Measurements from ENCODE around the gene MUS81. TPM values are rescaled to one million over a fixed set of nuclear protein-coding genes. Genes with fewer than 3 reads are reported as not detected.

The MUS81 gene
- total and polyA plus RNA-seq, 9 of the 15 experiments (the other 6 are each of a cell fraction or from before 2014, with no cell fraction given): 13.4 to 118 (median 53.7) TPM

DNA sequence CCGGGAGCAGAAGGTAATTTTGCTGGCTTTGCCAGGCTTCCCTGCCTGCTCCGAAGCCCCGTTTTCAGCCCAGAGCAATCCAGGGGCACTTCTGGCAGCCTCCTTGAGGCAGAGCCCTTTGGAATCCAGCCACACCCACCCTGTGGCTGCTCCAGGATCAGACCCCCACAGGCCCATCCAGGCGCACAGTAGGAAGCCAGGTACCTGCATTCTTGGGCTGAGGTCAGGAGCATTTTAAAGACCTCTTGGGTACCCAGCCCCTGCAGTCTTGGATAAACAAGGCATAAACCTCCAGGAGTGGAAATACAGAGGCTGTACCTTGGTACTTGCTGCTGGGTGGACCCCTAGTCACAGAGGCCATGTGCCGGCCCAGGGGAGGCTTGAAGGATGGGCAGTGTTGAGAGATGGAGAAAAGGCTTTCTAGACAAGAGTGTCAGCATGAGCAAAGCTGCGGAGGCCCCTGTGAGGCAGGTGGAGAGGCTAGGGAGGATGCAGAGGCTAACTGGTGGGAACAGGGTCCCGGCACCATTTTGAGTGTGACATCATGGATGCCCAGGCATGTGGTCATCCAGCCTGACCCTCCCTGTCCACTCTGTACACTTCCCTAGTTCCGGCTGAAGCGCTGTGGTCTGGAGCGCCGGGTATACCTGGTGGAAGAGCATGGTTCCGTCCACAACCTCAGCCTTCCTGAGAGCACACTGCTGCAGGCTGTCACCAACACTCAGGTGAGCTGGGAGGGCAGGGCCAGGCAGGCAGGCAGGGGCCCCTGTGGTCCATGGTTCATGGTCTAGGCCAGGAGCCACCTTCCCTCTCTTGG lies 3.9 kb downstream of the MUS81 start:
- Histone ChIP-seq H3K9me3 (replicated peaks; ENCODE audit: control insufficient read depth, insufficient read depth, low read depth, low read length) (no peaks in the 10 kb centered on the region), H2AFZ (ENCODE audit: low read depth, low read length) (no peak overlapping the region), H3K27me3 (ENCODE audit: control insufficient read depth in 2 of 2, insufficient read depth in 2 of 2, low read length in 2 of 2) (no peaks in the 10 kb centered on the region; a peak in 1 of 5 replicates), H3K27ac (ENCODE audit: extremely low read depth, low read depth, low read length) (no peak overlapping the region), H4K20me1 (replicated peaks; ENCODE audit: control insufficient read depth, insufficient read depth, low read length) (no peaks in the 10 kb centered on the region), H3K4me1 (replicated peaks in 1 of 2; ENCODE audit: control insufficient read depth in 2 of 2, insufficient read depth in 2 of 2, low read length in 2 of 2) (peaks cover 22 to 79% of the 10 kb centered on the region in 2 experiments), H3K9ac (ENCODE audit: insufficient read depth in 1 of 2, low read depth in 2 of 2, low read length in 2 of 2) (peak overlapping the region in 1 of 2 experiments; percentile 7; a peak in 1 of 4 replicates), H3K9me1 (ENCODE audit: control insufficient read depth, insufficient read depth, low read length) (no peaks in the 10 kb centered on the region), H3K4me3 (no peak overlapping the region), H3K36me3 (ENCODE audit: control insufficient read depth, insufficient read depth, low read length) (peaks cover 72% of the 10 kb centered on the region; the same call in 2 of the 3 replicates), H3K79me2 (ENCODE audit: control insufficient read depth, insufficient read depth, low read length) (peaks cover 26% of the 10 kb centered on the region), H3K4me2 (ENCODE audit: insufficient read depth, low read length) (no peak overlapping the region)
- DNase-seq (ENCODE audit: extremely low read depth in 1 of 4, low spot score in 3 of 4) (no peak), FAIRE-seq (no peak), ATAC-seq (no peak)
- no TSS peak for BruUV-seq (replicated peaks)
- ChIA-PET POLR2A (interaction anchor here (0.5 to 8.2 kb wide), 7 partner anchors 8 to 46 kb away, joined by 3 to 147 read pairs (median 4); partner anchors contain the start of genes CCDC85B, CTSW and FIBP), CTCF (ENCODE audit: low intra/inter-chr PET ratio) (no interaction called here)
- TF ChIP-seq IFI16 (CRISPR knock-in tag; IDR thresholded peaks at IDR 0.05): no peak
- no peak for TF ChIP-seq DDX20 (tag; IDR thresholded peaks at IDR 0.05; ENCODE audit: low read depth)
- 0 out of 2 replicates have a peak, but pooled peaks have one; percentile 60 for TF ChIP-seq ZKSCAN1 (IDR thresholded peaks at IDR 0.05; ENCODE audit: low read depth, low read length)
- TF ChIP-seq, protein P1, sequence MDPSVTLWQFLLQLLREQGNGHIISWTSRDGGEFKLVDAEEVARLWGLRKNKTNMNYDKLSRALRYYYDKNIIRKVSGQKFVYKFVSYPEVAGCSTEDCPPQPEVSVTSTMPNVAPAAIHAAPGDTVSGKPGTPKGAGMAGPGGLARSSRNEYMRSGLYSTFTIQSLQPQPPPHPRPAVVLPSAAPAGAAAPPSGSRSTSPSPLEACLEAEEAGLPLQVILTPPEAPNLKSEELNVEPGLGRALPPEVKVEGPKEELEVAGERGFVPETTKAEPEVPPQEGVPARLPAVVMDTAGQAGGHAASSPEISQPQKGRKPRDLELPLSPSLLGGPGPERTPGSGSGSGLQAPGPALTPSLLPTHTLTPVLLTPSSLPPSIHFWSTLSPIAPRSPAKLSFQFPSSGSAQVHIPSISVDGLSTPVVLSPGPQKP (CRISPR knock-in tag; IDR thresholded peaks at IDR 0.05): no peak
- TF ChIP-seq ADNP (tag; IDR thresholded peaks at IDR 0.05): no peak
- no peak for TF ChIP-seq CBX3 (IDR thresholded peaks at IDR 0.05; ENCODE audit: borderline replicate concordance in 1 of 2, low read length in 2 of 2)
- TF ChIP-seq, protein P2, sequence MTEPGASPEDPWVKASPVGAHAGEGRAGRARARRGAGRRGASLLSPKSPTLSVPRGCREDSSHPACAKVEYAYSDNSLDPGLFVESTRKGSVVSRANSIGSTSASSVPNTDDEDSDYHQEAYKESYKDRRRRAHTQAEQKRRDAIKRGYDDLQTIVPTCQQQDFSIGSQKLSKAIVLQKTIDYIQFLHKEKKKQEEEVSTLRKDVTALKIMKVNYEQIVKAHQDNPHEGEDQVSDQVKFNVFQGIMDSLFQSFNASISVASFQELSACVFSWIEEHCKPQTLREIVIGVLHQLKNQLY (CRISPR knock-in tag; conservative IDR thresholded peaks at IDR 0.05): no peak
- TF ChIP-seq POLR2AphosphoS5 (IDR thresholded peaks at IDR 0.05; ENCODE audit: control insufficient read depth, insufficient read depth, low read depth, low read length): 0 out of 2 replicates have a peak, but pooled peaks have one; percentile 5
- no peak for TF ChIP-seq MTA1 (IDR thresholded peaks at IDR 0.05; ENCODE audit: borderline replicate concordance)
- TF ChIP-seq RBM22 (IDR thresholded peaks at IDR 0.05; ENCODE audit: low read depth, low read length, poor library complexity, severe bottlenecking): peak; percentile 31
- no peak for TF ChIP-seq EGR1 (conservative IDR thresholded peaks at IDR 0.05)
- TF ChIP-seq NR2F6 (CRISPR knock-in tag; IDR thresholded peaks at IDR 0.05): no peak
- TF ChIP-seq PCBP1 (IDR thresholded peaks at IDR 0.05; ENCODE audit: low read depth, low read length, poor library complexity, severe bottlenecking): peak; percentile 3
- TF ChIP-seq PHF8 (IDR thresholded peaks at IDR 0.05; ENCODE audit: borderline replicate concordance, low read length): no peak
- WGBS (ENCODE audit: insufficient coverage, low coverage, missing lambda C conversion rate): 86% methylated on average over 12 of the region's 12 CpGs
- in situ Hi-C loops (cut with MboI): no loop called here
- intact Hi-C loops (cut with micrococcal nuclease): no loop called here
